OCI-LY1 (cell line): ENCODE measurements around the gene SPINT1.

Source experiments
- CTCF ChIP-seq: fragments of 200-600 bp; sonication (generic), shearing (Covaris generic); IDR thresholded peaks from 2 replicates; pipeline ENCODE4 v1.5.1; 2017; ENCODE audit warnings: mild to moderate bottlenecking, antibody characterized with exemption, low read length, moderate library complexity, mixed read lengths
- EZH2 ChIP-seq: fragments of 200-600 bp; sonication (generic), shearing (Covaris generic); IDR thresholded peaks from 2 replicates; pipeline ENCODE4 v1.8.0; 2017; ENCODE audit warnings: borderline replicate concordance, mixed run types, mild to moderate bottlenecking, antibody characterized with exemption, low read length, moderate library complexity, mixed read lengths

- TF ChIP-seq CTCF (no peak), EZH2 (no peak)
Measured at GRCh38 chr15:40826423-40827075, 17.3 kb upstream of the SPINT1 start.
